PC-3 (cell line): Measurements from ENCODE around the gene SNX27. TPM values are rescaled to one million over a fixed set of nuclear protein-coding genes. Genes with fewer than 3 reads are reported as not detected.

Experiments used
- ATAC-seq: fragments of 200-7000 bp; cut with Tn5 transposase; 2 replicates; pipeline ENCODE4 v1.9.1; 2020; ENCODE audit warnings: mild to moderate bottlenecking, moderate library complexity
- BruUV-seq: library from RNA; stranded (reverse); fragments of 400-500 nt; replicated peaks from 2 replicates; lab custom pipeline; 2021; lab: Mats Ljungman, UMichigan
- CTCF ChIA-PET: fragments of 300-600 bp; sonication (Branson Sonifier 250); formaldehyde crosslinking; loops from one replicate; lab custom pipeline; 2022; ENCODE audit warnings: antibody characterized with exemption; lab: Charles Lee
- POLR2A ChIA-PET: fragments of 300-600 bp; sonication (Branson Sonifier 250); formaldehyde crosslinking; loops from one replicate; lab custom pipeline; 2022; ENCODE audit warnings: antibody characterized with exemption; ENCODE audit not compliant: unreplicated experiment; lab: Charles Lee
- DNase-seq: peaks from one replicate; pipeline ENCODE4 v3.0.0-alpha.2; 2015
- H2AFZ ChIP-seq: fragments of 300-600 bp; sonication (generic); 2 replicates; pipeline ENCODE4 v1.6.0; 2016; ENCODE audit warnings: antibody characterized with exemption, low read length
- H3F3A ChIP-seq: fragments of 300-600 bp; sonication (generic); one replicate; pipeline ENCODE4 v1.6.0; 2017; ENCODE audit warnings: antibody characterized with exemption, low read length, control low read depth, mild to moderate bottlenecking; ENCODE audit not compliant: unreplicated experiment
- H3K27ac ChIP-seq: fragments of 300-600 bp; sonication (generic); 2 replicates; pipeline ENCODE4 v1.5.1; 2016; ENCODE audit warnings: mild to moderate bottlenecking, low read length
- H3K27me3 ChIP-seq: fragments of 300-600 bp; sonication (generic); 2 replicates; pipeline ENCODE4 v1.6.1; 2016; ENCODE audit warnings: low read length, mixed read lengths
- H3K36me3 ChIP-seq: fragments of 300-600 bp; sonication (generic); 2 replicates; pipeline ENCODE4 v1.6.1; 2016; ENCODE audit warnings: low read depth, mixed run types, low read length, mixed read lengths
- H3K4me1 ChIP-seq: fragments of 300-600 bp; sonication (generic); 2 replicates; pipeline ENCODE4 v1.5.1; 2016; ENCODE audit warnings: low read length; ENCODE audit not compliant: insufficient read depth
- H3K4me2 ChIP-seq: fragments of 300-600 bp; sonication (generic); 2 replicates; pipeline ENCODE4 v1.6.0; 2016; ENCODE audit warnings: low read length
- H3K4me3 ChIP-seq: fragments of 300-600 bp; sonication (generic); 2 replicates; pipeline ENCODE4 v1.5.1; 2016; ENCODE audit warnings: mild to moderate bottlenecking, low read length, mixed read lengths
- H3K79me2 ChIP-seq: fragments of 300-600 bp; sonication (generic); 2 replicates; pipeline ENCODE4 v1.6.1; 2017; ENCODE audit warnings: low read length, mixed read lengths
- H3K9ac ChIP-seq: fragments of 300-600 bp; sonication (generic); 2 replicates; pipeline ENCODE4 v1.6.0; 2016; ENCODE audit warnings: mild to moderate bottlenecking, low read length
- H3K9me2 ChIP-seq: fragments of 300-600 bp; sonication (generic); replicated peaks from 2 replicates; pipeline ENCODE4 v1.6.1; 2016; ENCODE audit warnings: mixed run types, low read length, mixed read lengths
- H3K9me3 ChIP-seq: fragments of 300-600 bp; sonication (generic); 2 replicates; pipeline ENCODE4 v1.6.1; 2016; ENCODE audit warnings: low read length, mixed read lengths
- H4K20me1 ChIP-seq: fragments of 300-600 bp; sonication (generic); 2 replicates; pipeline ENCODE4 v1.6.1; 2016; ENCODE audit warnings: low read length, mixed read lengths
- EZH2 ChIP-seq: fragments of 300-600 bp; sonication (generic); IDR thresholded peaks from one replicate; pipeline ENCODE4 v1.6.1; 2017; ENCODE audit warnings: antibody characterized with exemption, mild to moderate bottlenecking, low read length; ENCODE audit not compliant: unreplicated experiment
- EZH2phosphoT487 ChIP-seq: fragments of 300-600 bp; sonication (generic); IDR thresholded peaks from 2 replicates; pipeline ENCODE4 v1.6.1; 2018; ENCODE audit warnings: mild to moderate bottlenecking, antibody characterized with exemption, low read length, borderline replicate concordance
- intact Hi-C: fragments of 100-400 bp; cut with micrococcal nuclease; formaldehyde crosslinking; loops from 2 replicates; pipeline ENCODE4 v1.9.0; 2023
- total RNA-seq: library from RNA; depleted of rRNA; stranded (reverse); fragments of >200 nt; gene quantifications from 2 replicates; pipeline ENCODE4 v1.2.3, GENCODE V29; 2014
- TF ChIP-seq, protein P1 (sequence below): fragments of 300-600 bp; sonication (generic); conservative IDR thresholded peaks from 2 replicates; pipeline ENCODE4 v1.5.1; 2017; ENCODE audit warnings: antibody characterized with exemption, low read depth, mild to moderate bottlenecking, low read length

The SNX27 gene
- total RNA-seq, 1 experiment from 2014 or later, result 25.1 TPM

DNA sequence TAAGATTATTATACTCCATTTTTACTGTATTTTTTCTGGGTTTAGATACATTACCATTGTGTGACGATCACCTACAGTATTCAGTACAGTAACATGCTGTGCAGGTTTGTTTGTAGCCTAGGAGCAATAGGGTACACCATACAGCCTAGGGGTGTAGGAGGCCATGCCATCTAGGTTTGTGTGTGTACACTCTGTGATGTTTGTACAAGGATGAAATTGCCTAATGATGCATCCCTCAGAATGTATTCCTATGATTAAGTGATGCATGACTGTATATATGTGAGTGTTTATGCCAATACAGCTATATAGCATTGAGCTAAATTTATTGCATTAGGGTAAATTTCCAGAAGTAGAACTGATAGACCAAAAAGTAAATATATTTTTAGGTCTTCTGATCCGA lies 48.5 kb upstream of the SNX27 start:
- POLR2A ChIA-PET, result interaction anchor here (0.5 kb wide), 1 partner anchor 263 kb away, joined by 3 read pairs; no protein-coding TSS in a partner anchor
- peaks cover 28% of the 10 kb centered on the region; the same call in 1 of the 2 replicates for H3K36me3 ChIP-seq
- no peak overlapping the region for H3K9ac ChIP-seq
- intact Hi-C loops, result no loop called here
- no peak overlapping the region for H3K4me3 ChIP-seq
- H4K20me1 ChIP-seq, result peaks cover 3% of the 10 kb centered on the region; the same call in 1 of the 2 replicates
- H3F3A ChIP-seq, result peaks cover 6% of the 10 kb centered on the region
- TF ChIP-seq, protein P1, sequence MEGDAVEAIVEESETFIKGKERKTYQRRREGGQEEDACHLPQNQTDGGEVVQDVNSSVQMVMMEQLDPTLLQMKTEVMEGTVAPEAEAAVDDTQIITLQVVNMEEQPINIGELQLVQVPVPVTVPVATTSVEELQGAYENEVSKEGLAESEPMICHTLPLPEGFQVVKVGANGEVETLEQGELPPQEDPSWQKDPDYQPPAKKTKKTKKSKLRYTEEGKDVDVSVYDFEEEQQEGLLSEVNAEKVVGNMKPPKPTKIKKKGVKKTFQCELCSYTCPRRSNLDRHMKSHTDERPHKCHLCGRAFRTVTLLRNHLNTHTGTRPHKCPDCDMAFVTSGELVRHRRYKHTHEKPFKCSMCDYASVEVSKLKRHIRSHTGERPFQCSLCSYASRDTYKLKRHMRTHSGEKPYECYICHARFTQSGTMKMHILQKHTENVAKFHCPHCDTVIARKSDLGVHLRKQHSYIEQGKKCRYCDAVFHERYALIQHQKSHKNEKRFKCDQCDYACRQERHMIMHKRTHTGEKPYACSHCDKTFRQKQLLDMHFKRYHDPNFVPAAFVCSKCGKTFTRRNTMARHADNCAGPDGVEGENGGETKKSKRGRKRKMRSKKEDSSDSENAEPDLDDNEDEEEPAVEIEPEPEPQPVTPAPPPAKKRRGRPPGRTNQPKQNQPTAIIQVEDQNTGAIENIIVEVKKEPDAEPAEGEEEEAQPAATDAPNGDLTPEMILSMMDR, result no peak
- no peak for TF ChIP-seq EZH2phosphoT487
- no peak for TF ChIP-seq EZH2
- CTCF ChIA-PET, result no interaction called here
- no peaks in the 10 kb centered on the region for H3K9me2 ChIP-seq
- H3K79me2 ChIP-seq, result peaks cover 23% of the 10 kb centered on the region
- peak; percentile 95 for ATAC-seq
- no peaks in the 10 kb centered on the region for H3K27me3 ChIP-seq
- no peak overlapping the region for H2AFZ ChIP-seq
- no peak overlapping the region for H3K4me2 ChIP-seq
- no peaks in the 10 kb centered on the region for H3K9me3 ChIP-seq
- BruUV-seq, result no TSS peak
- H3K4me1 ChIP-seq, result peaks cover 38% of the 10 kb centered on the region
- DNase-seq, result peak; percentile 79
- H3K27ac ChIP-seq, result 0 out of 2 replicates have a peak overlapping the region, but pooled peaks have one; percentile 2

DNA sequence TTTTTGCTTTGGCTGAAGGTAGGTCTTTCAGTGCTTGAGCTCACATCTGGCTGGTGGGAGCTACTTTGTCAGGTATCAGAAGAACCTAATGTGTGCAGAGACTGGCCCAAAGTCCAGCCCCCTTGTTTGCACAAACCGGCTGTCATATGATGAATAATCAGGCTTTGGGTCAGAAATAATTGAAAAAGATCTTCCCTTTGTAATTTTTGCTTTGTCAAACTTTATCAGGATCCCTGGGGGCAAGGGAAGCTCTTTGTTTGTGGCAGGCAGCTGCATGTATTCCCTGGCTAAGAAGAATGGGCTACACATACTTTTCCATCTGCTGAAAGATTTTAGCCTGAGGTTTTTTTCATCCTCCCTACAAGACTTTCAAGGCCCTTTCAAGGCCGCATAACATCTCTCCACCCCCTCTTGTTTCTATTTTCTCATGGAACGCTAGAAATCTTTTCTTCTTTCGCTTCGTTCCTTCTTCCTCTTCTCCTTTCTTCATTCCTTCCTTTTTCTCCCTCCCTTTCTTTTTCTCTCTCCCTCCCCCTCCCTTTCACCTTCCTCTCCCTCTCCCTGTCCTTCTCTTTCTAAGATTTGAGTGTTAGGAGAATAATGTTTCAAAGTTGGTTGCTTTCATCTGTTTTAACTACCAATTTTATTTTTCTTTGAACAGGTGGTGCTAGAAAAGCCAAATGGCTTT lies 46.2 kb upstream of the SNX27 start:
- Histone ChIP-seq H2AFZ (no peak overlapping the region), H3K9ac (no peak overlapping the region), H3K27me3 (no peaks in the 10 kb centered on the region), H3K9me2 (no peaks in the 10 kb centered on the region), H3K27ac (no peak overlapping the region), H3K4me3 (no peak overlapping the region), H3K4me2 (peak overlapping the region; percentile 27; the same call in 1 of the 2 replicates), H3K4me1 (peaks cover 61% of the 10 kb centered on the region), H3K79me2 (peaks cover 5% of the 10 kb centered on the region), H4K20me1 (0 out of 2 replicates have a peak, but pooled peaks cover 6% of the 10 kb centered on the region), H3K36me3 (peaks cover 30% of the 10 kb centered on the region; the same call in 1 of the 2 replicates), H3F3A (peaks cover 21% of the 10 kb centered on the region), H3K9me3 (no peaks in the 10 kb centered on the region)
- BruUV-seq, result no TSS peak
- CTCF ChIA-PET, result interaction anchor here (1.0 kb wide), 1 partner anchor 121 kb away, joined by 4 read pairs; no protein-coding TSS in a partner anchor
- POLR2A ChIA-PET, result no interaction called here
- DNase-seq (peak; percentile 40), ATAC-seq (no peak)
- intact Hi-C loops, result no loop called here
- TF ChIP-seq EZH2phosphoT487 (no peak), EZH2 (no peak)
- TF ChIP-seq, protein P1, result no peak

DNA sequence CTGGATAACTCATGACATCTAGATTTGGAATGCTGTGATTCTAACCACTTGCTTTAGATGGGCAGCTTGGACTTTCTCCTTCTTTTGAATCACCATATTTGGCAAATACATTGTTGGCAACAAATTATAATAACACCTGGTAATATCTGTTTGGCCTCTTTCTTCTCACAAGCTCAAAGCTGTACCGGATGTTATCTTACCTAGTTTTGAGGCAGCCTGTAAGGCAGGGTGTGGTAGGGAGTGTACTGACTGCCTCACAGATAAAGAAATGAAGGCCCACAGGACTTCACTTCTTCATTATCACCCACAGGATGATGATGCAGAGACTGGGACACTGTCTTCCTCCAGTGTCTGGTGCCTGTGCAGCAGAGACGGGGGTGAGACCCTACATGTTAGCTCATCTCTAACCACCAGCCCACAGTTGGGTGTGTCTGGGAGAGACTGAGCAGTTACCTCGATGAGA lies 43.2 kb upstream of the SNX27 start:
- ATAC-seq (peak; percentile 70), DNase-seq (peak; percentile 92)
- 0 out of 2 replicates have a peak, but pooled peaks cover 6% of the 10 kb centered on the region for H4K20me1 ChIP-seq
- peaks cover 33% of the 10 kb centered on the region for H3K36me3 ChIP-seq
- H3K4me2 ChIP-seq, result peak overlapping the region; percentile 64
- peaks cover 21% of the 10 kb centered on the region for H3F3A ChIP-seq
- intact Hi-C loops, result loop anchor here (2.0 kb wide), 1 partner anchor 20 kb away; no protein-coding TSS in a partner anchor
- peak overlapping the region; percentile 64 for H3K27ac ChIP-seq
- no peaks in the 10 kb centered on the region for H3K9me3 ChIP-seq
- 0 out of 2 replicates have a peak, but pooled peaks cover 4% of the 10 kb centered on the region for H3K79me2 ChIP-seq
- H3K9ac ChIP-seq, result no peak overlapping the region
- no peak overlapping the region for H2AFZ ChIP-seq
- no TSS peak for BruUV-seq
- TF ChIP-seq, protein P1, result no peak
- no peak for TF ChIP-seq EZH2phosphoT487
- no peak for TF ChIP-seq EZH2
- no peaks in the 10 kb centered on the region for H3K27me3 ChIP-seq
- CTCF ChIA-PET, result interaction anchor here (0.6 to 0.8 kb wide), 2 partner anchors 17 to 166 kb away, joined by 3 read pairs; no protein-coding TSS in a partner anchor
- peaks cover 55% of the 10 kb centered on the region for H3K4me1 ChIP-seq
- POLR2A ChIA-PET, result interaction anchor here (0.6 to 0.8 kb wide), 2 partner anchors 27 to 271 kb away, joined by 4 read pairs; no protein-coding TSS in a partner anchor
- H3K4me3 ChIP-seq, result no peak overlapping the region
- no peaks in the 10 kb centered on the region for H3K9me2 ChIP-seq
